SK-N-MC (cell line): ENCODE measurements around the gene SMC6.

ENCODE experiments used
- EZH2 ChIP-seq: fragments of 200-600 bp; sonication (generic); IDR thresholded peaks from one replicate; pipeline ENCODE4 v1.6.1; 2017; ENCODE audit warnings: antibody characterized with exemption
- POLR2AphosphoS5 ChIP-seq: IDR thresholded peaks from 2 replicates; pipeline ENCODE4 v1.6.1; 2012; ENCODE audit warnings: mild to moderate bottlenecking, low read depth, low read length, borderline replicate concordance

DNA sequence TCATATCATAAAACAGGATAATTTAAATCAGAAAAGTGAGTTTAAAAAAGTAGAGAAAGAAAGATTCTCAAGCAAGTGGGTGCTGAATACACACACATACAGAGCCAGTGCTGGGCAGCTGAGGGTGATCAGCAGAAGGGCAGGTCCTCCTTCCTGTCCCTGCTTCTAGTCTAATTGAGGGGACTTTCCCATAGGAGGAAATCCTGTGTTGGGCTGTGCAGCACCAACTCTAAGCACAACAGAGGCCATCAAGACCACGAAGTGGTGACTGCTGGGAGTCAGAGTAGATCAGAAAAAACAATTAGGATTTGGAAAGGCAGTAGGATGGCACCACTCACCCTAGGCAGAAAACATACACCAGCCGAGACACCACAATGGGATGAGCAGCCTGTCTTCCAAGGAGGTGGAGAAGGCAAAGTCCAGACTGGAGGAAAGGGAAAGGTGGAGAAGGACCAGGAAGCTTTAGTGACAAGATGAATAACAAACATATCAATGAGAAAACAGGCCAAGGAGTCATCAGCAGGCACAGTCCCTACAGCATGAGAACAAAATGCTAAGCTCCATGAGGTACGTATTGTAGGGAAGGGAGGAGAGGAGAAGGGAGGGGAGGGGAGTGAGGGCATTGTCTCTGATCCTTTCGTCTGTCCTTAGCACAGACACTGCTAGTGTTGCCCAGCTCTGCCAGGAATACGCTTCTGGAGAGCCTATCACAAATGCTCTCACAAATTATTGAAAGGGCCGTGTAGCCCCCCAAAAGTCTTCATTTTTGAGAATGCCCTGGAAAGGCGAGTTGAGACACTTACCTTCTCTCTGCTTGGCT is 45.9 kb upstream of the SMC6 start:
- TF ChIP-seq EZH2 (no peak), POLR2AphosphoS5 (no peak)
